OCI-LY3 (cell line): ENCODE measurements around the gene P3R3URF.

Experiments
- CTCF ChIP-seq: fragments of 200-600, 300-600 bp; sonication (generic); IDR thresholded peaks from 2 replicates; pipeline ENCODE4 v1.5.1; 2014; ENCODE audit warnings: antibody characterized with exemption, low read length, low read depth
- EZH2phosphoT487 ChIP-seq: fragments of 200-600 bp; shearing (Covaris generic); IDR thresholded peaks from 2 replicates; pipeline ENCODE4 v1.6.1; 2018; ENCODE audit warnings: antibody characterized with exemption, mixed run types, low read depth

- TF ChIP-seq CTCF (no peak), EZH2phosphoT487 (no peak)
Measured at GRCh38 chr1:46193285-46193684, 17.0 kb upstream of the P3R3URF start.
